Neutrophil (primary cell): ENCODE results near the gene SORCS1.

Experiments used
- H3K27ac ChIP-seq: fragments of 200-600 bp; sonication (generic); 2 replicates; pipeline ENCODE4 v1.5.1; 2016; ENCODE audit warnings: mild to moderate bottlenecking, moderate library complexity
- H3K27me3 ChIP-seq: fragments of 200-600 bp; sonication (generic); 2 replicates; pipeline ENCODE4 v1.6.0; 2016; ENCODE audit warnings: mild to moderate bottlenecking
- H3K36me3 ChIP-seq: fragments of 200-600 bp; sonication (generic); 2 replicates; pipeline ENCODE4 v1.5.1; 2017
- H3K4me1 ChIP-seq, 2 experiments: fragments of 200-600 bp in 1 of 2; sonication (generic) in 1 of 2; 1 replicate in 1 of 2; 2 replicates in 1 of 2; pipeline versions ENCODE4 v1.5.1 to v1.6.1; 2013 to 2016; ENCODE audit warnings: low read depth in 1 of 2, low read length in 1 of 2, mild to moderate bottlenecking in 1 of 2, moderate library complexity in 1 of 2; ENCODE audit not compliant: control insufficient read depth in 1 of 2, insufficient read depth in 1 of 2
- H3K4me3 ChIP-seq, 2 experiments: fragments of 200-600 bp in 1 of 2; sonication (generic) in 1 of 2; 1 replicate in 1 of 2; 2 replicates in 1 of 2; pipeline ENCODE4 v1.5.1; 2013 to 2016; ENCODE audit warnings: low read depth in 1 of 2, low read length in 1 of 2, mild to moderate bottlenecking in 1 of 2, moderate library complexity in 1 of 2
- H3K9me3 ChIP-seq: fragments of 200-600 bp; sonication (generic); 2 replicates; pipeline ENCODE4 v1.5.1; 2016
- TF ChIP-seq, protein P1 (sequence below): fragments of 200-600 bp; sonication (generic); IDR thresholded peaks from 2 replicates; pipeline ENCODE4 v1.5.1; 2016; ENCODE audit warnings: antibody characterized with exemption

SORCS1 gene

DNA sequence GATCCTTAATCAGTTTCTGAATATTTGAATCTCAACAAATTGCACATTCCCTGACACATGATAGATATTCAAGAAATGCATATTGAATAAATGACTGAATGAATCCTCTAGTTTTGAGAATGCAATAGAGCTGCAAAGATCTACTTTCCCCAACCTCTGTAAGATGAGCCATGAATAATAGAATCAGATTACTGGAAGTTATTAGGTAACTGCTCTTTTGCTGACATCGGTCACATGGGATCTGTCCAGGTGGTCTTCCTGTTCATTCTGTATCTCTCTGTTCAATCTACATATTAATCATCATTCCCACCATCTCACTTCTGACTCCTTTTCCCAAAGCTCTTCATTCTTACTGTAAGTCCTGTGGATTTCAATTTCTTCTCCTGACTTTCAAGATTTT is 638.7 kb downstream of the SORCS1 start:
- Histone ChIP-seq H3K9me3 (no peaks in the 10 kb centered on the region), H3K27me3 (no peaks in the 10 kb centered on the region), H3K4me3 (no peak overlapping the region), H3K27ac (no peak overlapping the region), H3K4me1 (no peaks in the 10 kb centered on the region), H3K36me3 (no peaks in the 10 kb centered on the region)
- TF ChIP-seq, protein P1, sequence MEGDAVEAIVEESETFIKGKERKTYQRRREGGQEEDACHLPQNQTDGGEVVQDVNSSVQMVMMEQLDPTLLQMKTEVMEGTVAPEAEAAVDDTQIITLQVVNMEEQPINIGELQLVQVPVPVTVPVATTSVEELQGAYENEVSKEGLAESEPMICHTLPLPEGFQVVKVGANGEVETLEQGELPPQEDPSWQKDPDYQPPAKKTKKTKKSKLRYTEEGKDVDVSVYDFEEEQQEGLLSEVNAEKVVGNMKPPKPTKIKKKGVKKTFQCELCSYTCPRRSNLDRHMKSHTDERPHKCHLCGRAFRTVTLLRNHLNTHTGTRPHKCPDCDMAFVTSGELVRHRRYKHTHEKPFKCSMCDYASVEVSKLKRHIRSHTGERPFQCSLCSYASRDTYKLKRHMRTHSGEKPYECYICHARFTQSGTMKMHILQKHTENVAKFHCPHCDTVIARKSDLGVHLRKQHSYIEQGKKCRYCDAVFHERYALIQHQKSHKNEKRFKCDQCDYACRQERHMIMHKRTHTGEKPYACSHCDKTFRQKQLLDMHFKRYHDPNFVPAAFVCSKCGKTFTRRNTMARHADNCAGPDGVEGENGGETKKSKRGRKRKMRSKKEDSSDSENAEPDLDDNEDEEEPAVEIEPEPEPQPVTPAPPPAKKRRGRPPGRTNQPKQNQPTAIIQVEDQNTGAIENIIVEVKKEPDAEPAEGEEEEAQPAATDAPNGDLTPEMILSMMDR: no peak
